Spleen (tissue), 7 donors: ENCODE results near the gene NEK1.

ENCODE experiments used
- POLR2AphosphoS5 ChIP-seq, 3 donors: sonication (generic); formaldehyde crosslinking; IDR thresholded peaks; one replicate each; pipeline ENCODE4 v1.5.1; 2017; ENCODE audit warnings: antibody characterized with exemption in 3 of 3
- TF ChIP-seq, protein P1 (sequence below), 11 experiments: fragments of 200-600 bp in 7 of 11; fragments of 450-650 bp in 4 of 11; sonication (generic) in 4 of 11; IDR thresholded peaks in 8 of 11; conservative IDR thresholded peaks in 3 of 11; 1 replicate in 7 of 11; 2 replicates in 4 of 11; pipeline versions ENCODE4 v1.4.0 to v1.8.0; 2016 to 2021; ENCODE audit warnings: antibody characterized with exemption in 11 of 11, inconsistent platforms in 4 of 11, mild to moderate bottlenecking in 1 of 11
- donor health status: DM: no; HTN: no; CAD: no; lungs with moderate emphysema.
- donor health status: DM: no; HTN: no; CAD: no.
- donor health status: DM: no; HTN: no; CAD: no.

DNA sequence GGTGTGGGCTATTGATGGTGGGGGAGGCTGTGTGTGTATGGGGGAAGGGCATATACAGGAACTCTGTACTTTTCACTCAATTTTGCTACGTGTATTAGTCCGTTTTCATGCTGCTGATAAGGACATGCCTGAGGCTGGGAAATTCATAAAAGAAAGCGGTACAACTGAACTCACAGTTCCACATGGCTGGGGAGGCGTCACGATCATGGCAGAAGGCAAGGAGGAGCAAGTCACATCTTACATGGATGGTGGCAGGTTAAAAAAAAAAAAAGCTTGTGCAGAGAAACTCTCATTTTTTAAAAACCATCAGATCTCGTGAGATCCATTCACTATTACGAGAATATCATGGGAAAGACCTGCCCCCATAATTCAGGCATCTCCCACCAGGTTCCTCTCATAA, 152.3 kb downstream of the NEK1 start:
- TF ChIP-seq, protein P1, sequence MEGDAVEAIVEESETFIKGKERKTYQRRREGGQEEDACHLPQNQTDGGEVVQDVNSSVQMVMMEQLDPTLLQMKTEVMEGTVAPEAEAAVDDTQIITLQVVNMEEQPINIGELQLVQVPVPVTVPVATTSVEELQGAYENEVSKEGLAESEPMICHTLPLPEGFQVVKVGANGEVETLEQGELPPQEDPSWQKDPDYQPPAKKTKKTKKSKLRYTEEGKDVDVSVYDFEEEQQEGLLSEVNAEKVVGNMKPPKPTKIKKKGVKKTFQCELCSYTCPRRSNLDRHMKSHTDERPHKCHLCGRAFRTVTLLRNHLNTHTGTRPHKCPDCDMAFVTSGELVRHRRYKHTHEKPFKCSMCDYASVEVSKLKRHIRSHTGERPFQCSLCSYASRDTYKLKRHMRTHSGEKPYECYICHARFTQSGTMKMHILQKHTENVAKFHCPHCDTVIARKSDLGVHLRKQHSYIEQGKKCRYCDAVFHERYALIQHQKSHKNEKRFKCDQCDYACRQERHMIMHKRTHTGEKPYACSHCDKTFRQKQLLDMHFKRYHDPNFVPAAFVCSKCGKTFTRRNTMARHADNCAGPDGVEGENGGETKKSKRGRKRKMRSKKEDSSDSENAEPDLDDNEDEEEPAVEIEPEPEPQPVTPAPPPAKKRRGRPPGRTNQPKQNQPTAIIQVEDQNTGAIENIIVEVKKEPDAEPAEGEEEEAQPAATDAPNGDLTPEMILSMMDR (IDR thresholded peaks at IDR 0.05 in 8 of 11, conservative IDR thresholded peaks at IDR 0.05 in 3 of 11), result no peak
- TF ChIP-seq POLR2AphosphoS5 (IDR thresholded peaks at IDR 0.05), result no peak
